Measurements from ENCODE around the gene RPL39L. TPM values are rescaled to one million over a fixed set of nuclear protein-coding genes. Genes with fewer than 3 reads are reported as not detected.

The RPL39L gene
- total RNA-seq: 13.1 and 35.6 TPM in 2 replicates

GRCh38 chr3:187139126-187139894 is at the start of gene RPL39L:
Gene RPL39L (minus strand): TSS chr3:187139496. CDS start chr3:187121300, 18,196 bp downstream.

Other genes with a start within 250 kb of the RPL39L start
- 0.58 TPM in 1 of 2 replicates, not detected in the other for gene ST6GAL1, start 209.0 kb downstream of the RPL39L start, total RNA-seq
- not detected in 2 replicates for gene RTP1, start 58.0 kb upstream of the RPL39L start, total RNA-seq
- 33.2 and 178 TPM in 2 replicates for gene MASP1, start 152.2 kb upstream of the RPL39L start, total RNA-seq
- gene RTP4, start 228.9 kb upstream of the RPL39L start, total RNA-seq: 2.8 and 3.3 TPM in 2 replicates